Upper lobe of left lung (tissue), 4 donors: ENCODE measurements around the gene ADAMTS17.
"Not testable (repeated sequence)": the region's sequence is repeated elsewhere in the genome, so short reads cannot be mapped to it uniquely, and the experiment has no call there.

Source experiments
- EP300 ChIP-seq, 4 donors: sonication (generic); formaldehyde crosslinking; IDR thresholded peaks; one replicate each; pipeline ENCODE4 v1.5.1; 2017; ENCODE audit warnings: antibody characterized with exemption in 4 of 4, control low read depth in 2 of 4
- POLR2A ChIP-seq, 4 donors: fragments of 450-650 bp; IDR thresholded peaks; one replicate each; pipeline ENCODE4 v1.5.1; 2016 to 2017; ENCODE audit warnings: antibody characterized with exemption in 4 of 4, mild to moderate bottlenecking in 2 of 4
- POLR2AphosphoS5 ChIP-seq, 2 donors: sonication (generic); formaldehyde crosslinking; IDR thresholded peaks; one replicate each; pipeline ENCODE4 v1.5.1; 2017; ENCODE audit warnings: antibody characterized with exemption in 2 of 2
- TF ChIP-seq, protein P1 (sequence below), 6 experiments: fragments of 450-650 bp in 4 of 6; fragments of 200-600 bp in 2 of 6; sonication (generic) in 2 of 6; IDR thresholded peaks; one replicate each; pipeline ENCODE4 v1.5.1; 2016 to 2019; ENCODE audit warnings: antibody characterized with exemption in 6 of 6

GRCh38 chr15:99979886-99980285, 361.9 kb downstream of the ADAMTS17 start:
- TF ChIP-seq, protein P1, sequence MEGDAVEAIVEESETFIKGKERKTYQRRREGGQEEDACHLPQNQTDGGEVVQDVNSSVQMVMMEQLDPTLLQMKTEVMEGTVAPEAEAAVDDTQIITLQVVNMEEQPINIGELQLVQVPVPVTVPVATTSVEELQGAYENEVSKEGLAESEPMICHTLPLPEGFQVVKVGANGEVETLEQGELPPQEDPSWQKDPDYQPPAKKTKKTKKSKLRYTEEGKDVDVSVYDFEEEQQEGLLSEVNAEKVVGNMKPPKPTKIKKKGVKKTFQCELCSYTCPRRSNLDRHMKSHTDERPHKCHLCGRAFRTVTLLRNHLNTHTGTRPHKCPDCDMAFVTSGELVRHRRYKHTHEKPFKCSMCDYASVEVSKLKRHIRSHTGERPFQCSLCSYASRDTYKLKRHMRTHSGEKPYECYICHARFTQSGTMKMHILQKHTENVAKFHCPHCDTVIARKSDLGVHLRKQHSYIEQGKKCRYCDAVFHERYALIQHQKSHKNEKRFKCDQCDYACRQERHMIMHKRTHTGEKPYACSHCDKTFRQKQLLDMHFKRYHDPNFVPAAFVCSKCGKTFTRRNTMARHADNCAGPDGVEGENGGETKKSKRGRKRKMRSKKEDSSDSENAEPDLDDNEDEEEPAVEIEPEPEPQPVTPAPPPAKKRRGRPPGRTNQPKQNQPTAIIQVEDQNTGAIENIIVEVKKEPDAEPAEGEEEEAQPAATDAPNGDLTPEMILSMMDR (IDR thresholded peaks at IDR 0.05): not testable (repeated sequence)
- TF ChIP-seq EP300, POLR2A, POLR2AphosphoS5 (IDR thresholded peaks at IDR 0.05): not testable (repeated sequence)
